ENCODE measurements around the gene METAP1D.

- TF ChIP-seq POLR2AphosphoS5 (IDR thresholded peaks at IDR 0.05; ENCODE audit: low read depth, low read length) (no peak), SIN3A (IDR thresholded peaks at IDR 0.05; ENCODE audit: borderline replicate concordance, insufficient read depth, low read length) (no peak), TAF1 (IDR thresholded peaks at IDR 0.05; ENCODE audit: borderline replicate concordance, insufficient read depth, low read length) (no peak)
These were observed 129.7 kb downstream of the METAP1D start for GRCh38 chr2:172129404-172129803.
